Esophagus (tissue), 2 donors: ENCODE results near the gene DDIAS. TPM values are rescaled to one million over a fixed set of nuclear protein-coding genes. Genes with fewer than 3 reads are reported as not detected.

Experiments
- polyA plus RNA-seq, 2 donors: library from polyadenylated mRNA; stranded (reverse); fragments of 200-250 nt; gene quantifications; one replicate each; pipeline ENCODE4 v1.2.3, GENCODE V29; 2013
- donor health status: healthy with polysubstance abuse.
- donor health status: Bipolar disorder and iron deficiency.

The DDIAS gene
- polyA plus RNA-seq, 2 donors = 0.92 to 2.5 TPM

Other genes with a start within 250 kb of the DDIAS start
- under 1 TPM; 0.29 to 0.51 TPM for gene FAM181B, start 167.9 kb upstream of the DDIAS start, polyA plus RNA-seq
- gene PRCP, start 1.3 kb upstream of the DDIAS start, polyA plus RNA-seq = 10 to 100 TPM; 22.1 to 38.3 TPM
- 1 to 10 TPM in 1 of 2 donors, under 1 TPM in 1; 0.90 to 1.8 TPM for gene RAB30, start 170.2 kb downstream of the DDIAS start, polyA plus RNA-seq